ENCODE results near the gene LRRC3B. TPM values are rescaled to one million over a fixed set of nuclear protein-coding genes. Genes with fewer than 3 reads are reported as not detected.

LRRC3B gene
- total and polyA plus RNA-seq, 2 donors (not counting 3 experiments of a cell fraction or from before 2014, with no cell fraction given), result not detected

DNA sequence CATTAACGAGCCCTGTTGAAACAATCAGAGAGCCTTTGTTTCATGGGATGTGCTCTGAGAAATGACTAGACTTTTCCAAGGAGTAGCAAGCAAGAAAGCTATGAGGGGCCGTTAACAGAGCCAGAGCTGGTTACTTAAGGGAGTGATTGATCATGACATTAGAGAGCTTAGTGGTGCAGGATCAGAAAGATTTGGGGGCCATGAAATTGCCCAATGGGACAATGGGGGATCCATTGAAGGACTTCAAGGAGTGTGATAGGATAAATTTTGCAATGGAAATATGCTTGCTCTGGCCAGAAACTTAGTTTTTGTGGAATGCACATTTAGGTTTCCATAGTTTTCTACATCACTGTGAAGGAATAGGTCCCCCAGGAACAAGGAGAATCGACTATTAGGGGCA is 45.6 kb downstream of the LRRC3B start:
- Histone ChIP-seq H3K27me3 (ENCODE audit: control insufficient read depth in 2 of 2, insufficient read depth in 2 of 2, low read length in 2 of 2) (no peaks in the 10 kb centered on the region), H4K20me1 (replicated peaks; ENCODE audit: control insufficient read depth, extremely low read depth, insufficient read depth, low read length) (no peaks in the 10 kb centered on the region), H3K9ac (replicated peaks; ENCODE audit: extremely low read depth, insufficient read depth, low read length) (no peak overlapping the region), H3K9me3 (replicated peaks; ENCODE audit: control insufficient read depth, insufficient read depth, low read length) (peaks cover 3% of the 10 kb centered on the region), H3K79me2 (ENCODE audit: control insufficient read depth, insufficient read depth, low read length) (no peaks in the 10 kb centered on the region), H2AFZ (ENCODE audit: low read depth, low read length) (no peak overlapping the region), H3K36me3 (ENCODE audit: control insufficient read depth in 2 of 2, extremely low read depth in 1 of 2, insufficient read depth in 2 of 2, low read length in 2 of 2) (no peaks in the 10 kb centered on the region), H3K27ac (ENCODE audit: insufficient read depth, low read depth, low read length) (no peak overlapping the region), H3K4me1 (ENCODE audit: control insufficient read depth, extremely low read depth, insufficient read depth, low read length) (no peaks in the 10 kb centered on the region), H3K9me1 (replicated peaks; ENCODE audit: control insufficient read depth, extremely low read depth, insufficient read depth, low read length) (no peaks in the 10 kb centered on the region), H3K4me3 (replicated peaks in 1 of 3; ENCODE audit: insufficient read depth in 1 of 3, low read depth in 1 of 3, low read length in 3 of 3) (no peak overlapping the region), H3K4me2 (ENCODE audit: insufficient read depth, low read length) (no peak overlapping the region)
- DNase-seq (ENCODE audit: low read depth, low spot score) (no peak), FAIRE-seq (no peak)
- CTCF ChIA-PET, result no interaction called here
- POLR2A ChIA-PET, result no interaction called here
- TF ChIP-seq, protein P1, sequence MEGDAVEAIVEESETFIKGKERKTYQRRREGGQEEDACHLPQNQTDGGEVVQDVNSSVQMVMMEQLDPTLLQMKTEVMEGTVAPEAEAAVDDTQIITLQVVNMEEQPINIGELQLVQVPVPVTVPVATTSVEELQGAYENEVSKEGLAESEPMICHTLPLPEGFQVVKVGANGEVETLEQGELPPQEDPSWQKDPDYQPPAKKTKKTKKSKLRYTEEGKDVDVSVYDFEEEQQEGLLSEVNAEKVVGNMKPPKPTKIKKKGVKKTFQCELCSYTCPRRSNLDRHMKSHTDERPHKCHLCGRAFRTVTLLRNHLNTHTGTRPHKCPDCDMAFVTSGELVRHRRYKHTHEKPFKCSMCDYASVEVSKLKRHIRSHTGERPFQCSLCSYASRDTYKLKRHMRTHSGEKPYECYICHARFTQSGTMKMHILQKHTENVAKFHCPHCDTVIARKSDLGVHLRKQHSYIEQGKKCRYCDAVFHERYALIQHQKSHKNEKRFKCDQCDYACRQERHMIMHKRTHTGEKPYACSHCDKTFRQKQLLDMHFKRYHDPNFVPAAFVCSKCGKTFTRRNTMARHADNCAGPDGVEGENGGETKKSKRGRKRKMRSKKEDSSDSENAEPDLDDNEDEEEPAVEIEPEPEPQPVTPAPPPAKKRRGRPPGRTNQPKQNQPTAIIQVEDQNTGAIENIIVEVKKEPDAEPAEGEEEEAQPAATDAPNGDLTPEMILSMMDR (IDR thresholded peaks at IDR 0.05; ENCODE audit: extremely low read depth in 1 of 2, insufficient read depth in 1 of 2, low read depth in 1 of 2, low read length in 2 of 2), result no peak
- TF ChIP-seq POLR2AphosphoS5 (IDR thresholded peaks at IDR 0.05; ENCODE audit: insufficient read depth, low read depth, low read length), result no peak
- no peak for TF ChIP-seq EZH2 (IDR thresholded peaks at IDR 0.05; ENCODE audit: borderline replicate concordance, low read depth, low read length, severe bottlenecking)
- no peak for TF ChIP-seq MYC (IDR thresholded peaks at IDR 0.05; ENCODE audit: low read depth, low read length)
- no peak for TF ChIP-seq FOS (IDR thresholded peaks at IDR 0.05; ENCODE audit: borderline replicate concordance, insufficient read depth, low read length)
- TF ChIP-seq GATA2 (IDR thresholded peaks at IDR 0.05; ENCODE audit: insufficient read depth, insufficient read length, low read depth, low read length), result no peak
- no TSS peak for BruUV-seq (replicated peaks)
- dilution Hi-C loops (cut with MboI; ENCODE audit: extremely low pct_ligation_motif_present, low sequenced_read_pairs), result no loop called here
- intact Hi-C loops (cut with micrococcal nuclease), result no loop called here

DNA sequence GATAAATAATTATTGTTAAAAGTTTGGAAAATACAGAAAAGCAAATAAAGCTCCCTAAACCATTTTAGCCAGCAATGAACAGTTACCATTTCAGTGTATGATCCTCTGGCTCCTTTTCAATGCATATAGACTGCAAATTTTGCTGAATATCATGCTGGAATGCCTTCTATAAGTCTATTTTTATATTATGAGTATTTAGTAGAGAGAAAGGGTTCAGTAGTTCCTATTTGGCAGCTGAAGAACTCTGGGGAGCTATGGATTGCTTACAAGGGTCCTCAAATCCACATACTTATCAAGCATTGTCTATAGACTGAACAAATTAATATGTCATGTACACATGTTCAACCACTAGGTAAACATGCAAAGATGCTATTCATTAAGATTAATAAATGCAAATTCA is 46.1 kb downstream of the LRRC3B start:
- BruUV-seq (replicated peaks), result no TSS peak
- H3K27ac ChIP-seq (ENCODE audit: insufficient read depth, low read depth, low read length), result no peak overlapping the region
- no peak for DNase-seq (ENCODE audit: low read depth, low spot score)
- CTCF ChIA-PET, result no interaction called here
- H3K79me2 ChIP-seq (ENCODE audit: control insufficient read depth, insufficient read depth, low read length), result no peaks in the 10 kb centered on the region
- FAIRE-seq, result no peak
- no peak overlapping the region for H3K4me3 ChIP-seq (replicated peaks in 1 of 3; ENCODE audit: insufficient read depth in 1 of 3, low read depth in 1 of 3, low read length in 3 of 3)
- no peak overlapping the region for H3K9ac ChIP-seq (replicated peaks; ENCODE audit: extremely low read depth, insufficient read depth, low read length)
- H3K4me2 ChIP-seq (ENCODE audit: insufficient read depth, low read length), result no peak overlapping the region
- intact Hi-C loops (cut with micrococcal nuclease), result no loop called here
- dilution Hi-C loops (cut with MboI; ENCODE audit: extremely low pct_ligation_motif_present, low sequenced_read_pairs), result no loop called here
- TF ChIP-seq GATA2 (IDR thresholded peaks at IDR 0.05; ENCODE audit: insufficient read depth, insufficient read length, low read depth, low read length), result no peak
- no peaks in the 10 kb centered on the region for H3K4me1 ChIP-seq (ENCODE audit: control insufficient read depth, extremely low read depth, insufficient read depth, low read length)
- no peaks in the 10 kb centered on the region for H3K36me3 ChIP-seq (ENCODE audit: control insufficient read depth in 2 of 2, extremely low read depth in 1 of 2, insufficient read depth in 2 of 2, low read length in 2 of 2)
- H2AFZ ChIP-seq (ENCODE audit: low read depth, low read length), result no peak overlapping the region
- H3K9me1 ChIP-seq (replicated peaks; ENCODE audit: control insufficient read depth, extremely low read depth, insufficient read depth, low read length), result no peaks in the 10 kb centered on the region
- peaks cover 3% of the 10 kb centered on the region for H3K9me3 ChIP-seq (replicated peaks; ENCODE audit: control insufficient read depth, insufficient read depth, low read length)
- H3K27me3 ChIP-seq (ENCODE audit: control insufficient read depth in 2 of 2, insufficient read depth in 2 of 2, low read length in 2 of 2), result no peaks in the 10 kb centered on the region
- POLR2A ChIA-PET, result no interaction called here
- no peaks in the 10 kb centered on the region for H4K20me1 ChIP-seq (replicated peaks; ENCODE audit: control insufficient read depth, extremely low read depth, insufficient read depth, low read length)

All from endothelial cell of umbilical vein (primary cell).